CD4-positive, alpha-beta T cell treated with Interleukin-1 beta for 1 hour (primary cell): ENCODE results near the gene HS6ST3.
A peak's percentile ranks its signal among the peaks of the same experiment; 100 is the strongest.
"Not testable (repeated sequence)": the region's sequence is repeated elsewhere in the genome, so short reads cannot be mapped to it uniquely, and the experiment has no call there.

Source experiments
- DNase-seq, 2 donors: peaks; one replicate each; pipeline ENCODE4 v3.0.0-alpha.2; 2020 to 2022

Gene HS6ST3

GRCh38 chr13:96089749-96090239, at the start of gene HS6ST3:
Gene HS6ST3, plus strand, starts transcription at chr13:96090107.
- no peak for DNase-seq

GRCh38 chr13:96041326-96042110, 48.4 kb upstream of the HS6ST3 start:
- DNase-seq: no peak

DNA sequence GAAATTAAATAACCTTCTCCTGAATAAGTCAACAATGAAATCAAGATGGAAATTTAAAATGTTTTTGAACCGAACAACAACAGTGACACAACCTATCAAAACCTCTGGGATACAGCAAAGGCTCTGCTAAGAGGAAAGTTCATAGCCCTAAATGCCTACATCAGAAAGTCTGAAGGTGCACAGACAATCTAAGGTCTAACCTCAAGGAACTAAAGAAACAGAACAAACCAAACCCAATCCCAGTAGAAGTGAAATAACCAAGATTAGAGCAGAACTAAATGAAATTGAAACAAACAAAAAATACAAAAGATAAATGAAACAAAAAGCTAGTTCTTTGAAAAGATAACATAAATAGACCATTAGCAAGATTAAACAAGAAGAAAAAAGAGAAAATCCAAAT, 45.7 kb upstream of the HS6ST3 start:
- no peak for DNase-seq

DNA sequence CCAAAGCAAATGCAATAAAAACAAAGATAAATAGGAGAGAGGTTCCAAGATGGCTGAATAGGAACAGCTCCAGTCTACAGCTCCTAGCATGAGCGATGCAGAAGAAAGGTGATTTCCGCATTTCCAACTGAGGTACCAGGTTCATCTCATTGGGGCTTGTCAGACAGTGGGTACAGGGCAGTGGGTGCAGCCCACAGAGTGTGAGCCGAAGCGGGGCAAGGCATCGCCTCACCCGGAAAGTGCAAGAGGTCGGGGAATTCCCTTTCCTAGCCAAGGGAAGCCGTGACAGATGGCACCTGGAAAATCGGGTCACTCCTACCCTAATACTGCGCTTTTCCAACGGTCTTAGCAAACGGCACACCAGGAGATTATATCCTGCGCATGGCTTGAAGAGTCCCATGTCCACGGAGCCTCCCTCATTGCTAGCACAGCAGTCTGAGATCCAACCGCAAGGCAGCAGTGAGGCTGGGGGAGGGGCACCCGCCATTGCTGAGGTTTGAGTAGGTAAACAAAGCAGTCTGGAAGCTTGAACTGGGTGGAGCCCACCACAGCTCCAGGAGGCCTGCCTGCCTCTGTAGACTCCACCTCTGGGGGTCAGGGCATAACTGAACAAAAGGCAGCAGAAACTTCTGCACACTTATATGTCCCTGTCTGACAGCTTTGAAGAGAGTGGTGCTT, 43.3 kb upstream of the HS6ST3 start:
- not testable (repeated sequence) for DNase-seq

DNA sequence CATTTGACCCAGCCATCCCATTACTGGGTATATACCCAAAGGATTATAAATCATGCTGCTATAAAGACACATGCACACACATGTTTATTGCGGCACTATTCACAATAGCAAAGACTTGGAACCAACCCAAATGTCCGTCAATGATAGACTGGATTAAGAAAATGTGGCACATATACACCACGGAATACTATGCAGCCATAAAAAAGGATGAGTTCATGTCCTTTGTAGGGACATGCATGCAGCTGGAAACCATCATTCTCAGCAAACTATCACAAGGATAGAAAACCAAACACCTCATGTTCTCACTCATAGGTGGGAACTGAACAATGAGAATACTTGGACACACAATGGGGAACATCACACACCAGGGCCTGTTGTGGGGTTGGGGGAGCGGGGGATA, 39.0 kb upstream of the HS6ST3 start:
- DNase-seq: not testable (repeated sequence)

- not testable (repeated sequence) for DNase-seq
Measured at GRCh38 chr13:96051491-96051890, 38.4 kb upstream of the HS6ST3 start.

DNA sequence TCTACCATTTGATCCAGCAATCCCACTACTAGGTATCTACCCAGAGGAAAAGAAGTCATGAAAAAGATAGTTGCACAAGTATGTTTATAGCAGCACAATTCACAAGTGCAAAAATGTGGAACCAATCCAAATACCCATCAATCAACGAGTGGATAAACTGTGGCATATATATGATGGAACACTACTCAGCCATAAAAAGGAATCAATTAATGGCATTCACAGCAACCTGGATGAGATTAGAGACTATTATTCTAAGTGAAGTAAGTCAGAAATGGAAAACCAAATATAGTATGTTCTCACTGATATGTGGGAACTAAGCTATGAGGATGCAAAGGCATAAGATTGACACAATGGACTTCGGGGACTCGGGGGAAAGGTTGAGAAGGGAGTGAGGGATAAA, 38.0 kb upstream of the HS6ST3 start:
- not testable (repeated sequence) for DNase-seq

GRCh38 chr13:96052656-96053002, 37.3 kb upstream of the HS6ST3 start:
- no peak for DNase-seq

GRCh38 chr13:96053003-96053703, 36.8 kb upstream of the HS6ST3 start, which contains the start of gene UGGT2:
Gene UGGT2, minus strand, starts transcription at chr13:96053401. Its CDS starts 89 bp downstream, at chr13:96053312.
- peak; percentile 18 to 77 for DNase-seq

DNA sequence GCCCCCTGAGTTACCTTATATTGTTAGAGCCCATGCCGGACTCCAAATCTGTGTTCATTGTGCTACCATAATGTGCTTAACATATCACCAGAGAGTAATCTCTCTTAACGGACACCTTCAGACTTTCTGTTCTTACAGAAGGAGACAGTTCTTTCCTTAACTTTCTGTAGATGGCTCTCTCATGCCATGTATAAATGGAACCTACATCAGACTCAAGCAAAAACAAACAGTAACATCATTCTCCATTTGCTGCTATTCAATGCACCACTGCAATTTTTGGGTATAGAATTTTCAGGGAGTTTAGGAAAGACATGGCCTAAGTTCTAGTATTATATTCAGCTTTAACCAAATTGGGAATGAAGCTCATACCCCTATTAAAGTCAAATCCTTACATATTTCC, 24.1 kb upstream of the HS6ST3 start:
- no peak for DNase-seq

GRCh38 chr13:96068729-96069128, 21.2 kb upstream of the HS6ST3 start:
- no peak for DNase-seq

GRCh38 chr13:96071504-96071903, 18.4 kb upstream of the HS6ST3 start:
- DNase-seq: no peak

DNA sequence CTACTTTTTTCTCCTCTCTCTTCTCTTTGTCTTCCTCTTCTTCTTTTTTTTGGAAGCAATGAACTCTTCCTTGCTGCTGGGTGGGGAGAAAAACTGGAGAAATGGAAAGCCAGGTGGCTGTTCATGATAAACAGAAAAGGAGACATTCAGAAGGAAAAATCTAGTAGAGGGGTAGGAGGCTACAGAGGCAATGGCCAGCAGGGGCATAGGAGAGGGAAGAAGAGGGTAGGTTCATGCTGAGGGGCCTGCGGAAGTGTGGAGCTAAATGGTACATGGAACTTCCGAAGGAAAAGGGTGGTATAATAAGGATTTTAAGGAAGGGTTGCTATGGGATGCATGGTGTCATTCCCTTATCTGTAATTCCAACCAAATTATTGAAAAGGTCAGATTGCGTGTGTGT, 17.5 kb upstream of the HS6ST3 start:
- DNase-seq: no peak

- DNase-seq: no peak
Measured at GRCh38 chr13:96075953-96076543, 13.9 kb upstream of the HS6ST3 start.

DNA sequence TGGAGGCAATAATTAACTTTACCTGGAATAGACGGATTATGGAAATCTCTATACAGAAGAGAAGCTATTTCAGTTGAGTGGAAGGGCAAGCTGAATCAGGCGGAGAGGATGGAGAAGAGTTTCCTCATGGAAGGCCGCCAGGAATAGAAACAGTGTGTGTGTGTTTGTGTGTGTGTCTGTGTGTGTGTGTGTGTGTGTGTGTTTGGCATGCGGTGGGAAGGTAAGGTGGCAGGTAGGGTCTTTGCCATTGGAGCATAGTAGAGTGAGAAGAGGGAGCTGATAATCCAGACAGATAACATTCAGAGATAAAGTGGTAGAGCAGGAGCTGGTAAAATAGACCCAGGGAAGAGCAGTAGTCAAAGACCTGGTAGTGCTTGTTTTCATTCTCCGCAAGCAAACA, 9.2 kb upstream of the HS6ST3 start:
- no peak for DNase-seq

GRCh38 chr13:96081888-96082287, 8.0 kb upstream of the HS6ST3 start:
- no peak for DNase-seq

GRCh38 chr13:96082640-96083039, 7.3 kb upstream of the HS6ST3 start:
- DNase-seq: no peak

GRCh38 chr13:96086736-96087135, 3.2 kb upstream of the HS6ST3 start:
- no peak for DNase-seq

DNA sequence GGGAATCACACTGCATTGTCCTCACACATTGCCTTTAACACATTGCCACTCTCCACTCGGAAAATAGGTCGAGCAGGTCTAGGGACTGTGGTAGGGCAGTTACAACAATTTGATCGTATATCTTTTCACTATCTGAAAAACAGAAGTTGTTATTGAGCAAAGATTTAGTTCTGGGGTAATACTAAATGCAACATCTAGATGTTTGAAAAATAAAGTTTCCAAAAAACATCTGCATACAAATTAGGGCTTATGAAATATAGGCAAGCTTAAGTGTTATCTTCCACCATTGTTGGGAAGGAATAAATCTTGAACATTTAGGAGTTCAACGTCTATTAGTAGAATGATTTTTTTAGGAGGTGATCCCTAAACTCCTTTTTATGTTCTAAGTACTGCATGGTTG, 768 bp upstream of the HS6ST3 start:
- DNase-seq: no peak

DNA sequence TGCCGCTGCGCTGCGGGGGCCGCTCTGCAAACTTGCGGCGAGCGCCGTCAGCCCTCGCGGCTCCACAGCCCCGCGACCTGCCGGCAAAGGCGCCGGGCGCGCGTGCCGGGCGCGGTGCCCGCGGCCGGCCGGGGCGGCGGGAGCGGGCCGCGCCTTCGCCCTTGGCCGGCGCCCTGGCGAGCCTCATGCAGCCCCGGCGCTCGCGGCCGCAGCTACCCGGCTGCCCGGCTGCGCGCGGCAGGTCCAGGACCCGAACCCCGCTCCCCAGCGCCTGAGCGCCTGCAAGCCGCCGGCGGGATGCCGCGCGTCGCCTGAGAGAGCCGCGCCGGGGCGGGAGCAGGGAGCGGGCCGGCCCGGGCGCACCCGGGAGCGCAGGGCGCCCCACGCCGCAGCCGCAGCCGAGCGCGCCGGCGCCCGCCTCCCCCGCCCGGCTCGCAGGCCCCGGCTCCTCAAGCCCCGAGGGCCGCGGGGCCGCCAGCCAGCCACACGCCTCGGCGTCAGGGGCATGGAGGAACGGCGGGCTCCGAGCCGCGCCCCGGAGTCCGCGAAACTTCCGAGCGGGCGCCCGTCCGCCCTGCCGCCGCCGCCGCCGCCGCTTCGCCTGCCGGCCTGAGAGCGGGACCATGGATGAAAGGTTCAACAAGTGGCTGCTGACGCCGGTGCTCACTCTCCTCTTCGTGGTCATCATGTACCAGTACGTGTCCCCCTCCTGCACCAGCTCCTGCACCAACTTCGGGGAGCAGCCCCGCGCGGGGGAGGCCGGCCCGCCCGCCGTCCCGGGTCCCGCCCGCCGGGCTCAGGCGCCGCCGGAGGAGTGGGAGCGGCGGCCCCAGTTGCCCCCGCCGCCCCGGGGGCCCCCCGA, 564 bp downstream of the HS6ST3 start:
- no peak for DNase-seq

DNA sequence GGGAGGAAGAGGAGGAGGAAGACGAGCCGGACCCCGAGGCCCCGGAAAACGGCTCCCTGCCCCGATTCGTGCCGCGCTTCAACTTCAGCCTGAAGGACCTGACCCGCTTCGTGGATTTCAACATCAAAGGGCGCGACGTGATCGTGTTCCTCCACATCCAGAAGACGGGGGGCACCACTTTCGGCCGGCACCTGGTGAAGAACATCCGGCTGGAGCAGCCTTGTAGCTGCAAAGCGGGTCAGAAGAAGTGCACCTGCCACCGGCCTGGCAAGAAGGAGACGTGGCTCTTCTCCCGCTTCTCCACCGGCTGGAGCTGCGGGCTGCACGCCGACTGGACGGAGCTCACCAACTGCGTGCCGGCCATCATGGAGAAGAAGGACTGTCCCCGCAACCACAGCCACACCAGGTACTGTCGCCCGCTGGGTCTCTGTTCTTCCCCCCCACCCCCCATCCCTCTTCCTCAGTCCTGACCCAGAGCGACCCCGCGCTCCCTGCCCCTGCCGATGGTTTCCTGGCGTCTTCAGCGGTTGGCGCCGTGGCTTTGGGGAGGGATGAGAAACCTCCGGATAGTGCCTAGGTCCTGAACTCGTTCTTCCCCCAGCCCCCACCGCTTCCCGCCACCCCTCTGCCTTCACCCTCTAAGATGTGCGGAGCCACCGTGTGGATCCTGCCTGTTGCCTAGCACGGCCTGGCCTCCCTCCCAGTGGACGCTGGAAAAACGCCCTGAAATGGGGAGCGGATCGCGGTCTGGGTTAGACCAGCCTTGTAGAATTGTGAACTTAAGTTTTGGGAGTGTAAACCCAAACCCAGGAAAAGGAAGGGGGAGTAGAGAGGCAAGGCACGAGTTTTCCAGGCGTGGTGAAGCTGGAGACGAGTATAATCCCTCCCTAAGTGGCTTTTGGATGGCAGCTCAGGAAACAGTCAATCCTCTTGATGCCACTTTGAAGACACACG, 1.5 kb downstream of the HS6ST3 start:
- no peak for DNase-seq
